HG03439 (cell line): Measurements from ENCODE around the gene PIK3AP1.
"Not testable (repeated sequence)": the region's sequence is repeated elsewhere in the genome, so short reads cannot be mapped to it uniquely, and the experiment has no call there.

Experiments used
- ATAC-seq: cut with Tn5 transposase; IDR thresholded peaks from one replicate; pipeline ENCODE4 v1.9.1; 2021; ENCODE audit warnings: mild to moderate bottlenecking, moderate library complexity; ENCODE audit not compliant: unreplicated experiment

The PIK3AP1 gene

GRCh38 chr10:96548589-96548988, 171.7 kb downstream of the PIK3AP1 start:
- no peak for ATAC-seq

- ATAC-seq = not testable (repeated sequence)
These were observed 174.8 kb downstream of the PIK3AP1 start for GRCh38 chr10:96545558-96545957.
